Measurements from ENCODE around the gene TMC7. TPM values are rescaled to one million over a fixed set of nuclear protein-coding genes. Genes with fewer than 3 reads are reported as not detected.

Gene TMC7
- total and polyA plus RNA-seq, 4 experiments from 2014 or later = not detected

- Mint-ChIP-seq H3K4me1 (no peaks in the 10 kb centered on the region), H3K36me3 (no peaks in the 10 kb centered on the region), H3K9me3 (peaks cover 0 to 6% (median 0%) of the 10 kb centered on the region in 8 donors), H3K4me3 (no peak overlapping the region), H3K27ac (no peak overlapping the region), H3K27me3 (peaks cover 4 to 5% of the 10 kb centered on the region in 2 donors)
- CTCF ChIA-PET (ENCODE audit: partially characterized antibody) = no interaction called here
- intact Hi-C loops (cut with micrococcal nuclease) = no loop called here
- POLR2A ChIA-PET (ENCODE audit: partially characterized antibody) = no interaction called here
- Histone ChIP-seq H3K4me1 (ENCODE audit: insufficient read depth, low read length) (no peaks in the 10 kb centered on the region), H3K9me3 (ENCODE audit: control insufficient read depth in 1 of 2, low read length in 2 of 2) (no peaks in the 10 kb centered on the region), H3K27me3 (ENCODE audit: insufficient read depth, low read length) (no peaks in the 10 kb centered on the region), H3K36me3 (ENCODE audit: insufficient read depth, low read length) (no peaks in the 10 kb centered on the region), H3K4me3 (ENCODE audit: low read length in 2 of 2) (no peak overlapping the region), H3K27ac (ENCODE audit: low read depth, low read length) (no peak overlapping the region)
- DNase-seq = no peak
These were observed 46.2 kb downstream of the TMC7 start for GRCh38 chr16:19029980-19030379.

GRCh38 chr16:19031738-19032137 lies 48.0 kb downstream of the TMC7 start:
- no peaks in the 10 kb centered on the region for H3K4me1 ChIP-seq (ENCODE audit: insufficient read depth, low read length)
- peaks cover 0 to 10% (median 5%) of the 10 kb centered on the region in 8 donors for H3K9me3 Mint-ChIP-seq
- H3K9me3 ChIP-seq (ENCODE audit: control insufficient read depth in 1 of 2, low read length in 2 of 2) = no peaks in the 10 kb centered on the region
- CTCF ChIA-PET (ENCODE audit: partially characterized antibody) = no interaction called here
- H3K36me3 Mint-ChIP-seq = no peaks in the 10 kb centered on the region
- H3K4me3 Mint-ChIP-seq = no peak overlapping the region
- POLR2A ChIA-PET (ENCODE audit: partially characterized antibody) = no interaction called here
- H3K4me3 ChIP-seq (ENCODE audit: low read length in 2 of 2) = no peak overlapping the region
- no peaks in the 10 kb centered on the region for H3K27me3 ChIP-seq (ENCODE audit: insufficient read depth, low read length)
- H3K4me1 Mint-ChIP-seq = no peaks in the 10 kb centered on the region
- no peak for DNase-seq
- no peak overlapping the region for H3K27ac Mint-ChIP-seq
- intact Hi-C loops (cut with micrococcal nuclease) = no loop called here
- H3K36me3 ChIP-seq (ENCODE audit: insufficient read depth, low read length) = no peaks in the 10 kb centered on the region
- no peak overlapping the region for H3K27ac ChIP-seq (ENCODE audit: low read depth, low read length)
- peaks cover 4 to 7% of the 10 kb centered on the region in 2 donors for H3K27me3 Mint-ChIP-seq

DNA sequence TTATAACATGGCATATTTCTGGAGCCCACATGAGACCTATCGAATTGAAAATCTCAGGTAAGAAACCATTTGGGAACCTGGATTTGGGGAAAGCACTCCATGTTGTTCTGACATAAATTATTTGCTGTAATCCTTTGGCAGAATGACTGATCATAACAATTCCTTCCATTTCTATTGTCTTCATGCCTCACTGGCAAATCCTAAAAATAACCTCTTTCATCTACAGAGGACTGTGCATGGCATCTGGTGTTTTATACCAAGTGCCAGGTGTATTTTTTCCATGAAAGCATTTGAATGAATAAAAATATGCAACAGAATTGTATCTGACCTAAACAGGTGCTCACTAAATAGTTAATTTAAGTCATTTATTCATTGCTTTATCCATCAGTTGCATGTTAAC lies 50.0 kb downstream of the TMC7 start:
- H3K27me3 Mint-ChIP-seq = peaks cover 4 to 7% of the 10 kb centered on the region in 2 donors
- CTCF ChIA-PET (ENCODE audit: partially characterized antibody) = no interaction called here
- H3K9me3 Mint-ChIP-seq = peaks cover 0 to 20% (median 6%) of the 10 kb centered on the region in 8 donors
- Histone ChIP-seq H3K4me1 (ENCODE audit: insufficient read depth, low read length) (no peaks in the 10 kb centered on the region), H3K36me3 (ENCODE audit: insufficient read depth, low read length) (no peaks in the 10 kb centered on the region), H3K9me3 (ENCODE audit: control insufficient read depth in 1 of 2, low read length in 2 of 2) (no peaks in the 10 kb centered on the region), H3K27ac (ENCODE audit: low read depth, low read length) (no peak overlapping the region), H3K27me3 (ENCODE audit: insufficient read depth, low read length) (no peaks in the 10 kb centered on the region), H3K4me3 (ENCODE audit: low read length in 2 of 2) (no peak overlapping the region)
- H3K4me3 Mint-ChIP-seq = no peak overlapping the region
- no peaks in the 10 kb centered on the region for H3K36me3 Mint-ChIP-seq
- intact Hi-C loops (cut with micrococcal nuclease) = no loop called here
- POLR2A ChIA-PET (ENCODE audit: partially characterized antibody) = no interaction called here
- no peak overlapping the region for H3K27ac Mint-ChIP-seq
- H3K4me1 Mint-ChIP-seq = no peaks in the 10 kb centered on the region
- DNase-seq = no peak

GRCh38 chr16:19040400-19040799 lies 56.7 kb downstream of the TMC7 start:
- intact Hi-C loops (cut with micrococcal nuclease) = no loop called here
- H3K36me3 Mint-ChIP-seq = no peaks in the 10 kb centered on the region
- Histone ChIP-seq H3K4me3 (ENCODE audit: low read length in 2 of 2) (no peak overlapping the region), H3K27ac (ENCODE audit: low read depth, low read length) (no peak overlapping the region), H3K27me3 (ENCODE audit: insufficient read depth, low read length) (no peaks in the 10 kb centered on the region), H3K36me3 (ENCODE audit: insufficient read depth, low read length) (no peaks in the 10 kb centered on the region), H3K4me1 (ENCODE audit: insufficient read depth, low read length) (no peaks in the 10 kb centered on the region), H3K9me3 (ENCODE audit: control insufficient read depth in 1 of 2, low read length in 2 of 2) (no peaks in the 10 kb centered on the region)
- peaks cover 0 to 20% (median 5%) of the 10 kb centered on the region in 8 donors for H3K9me3 Mint-ChIP-seq
- no peak for DNase-seq
- CTCF ChIA-PET (ENCODE audit: partially characterized antibody) = no interaction called here
- POLR2A ChIA-PET (ENCODE audit: partially characterized antibody) = no interaction called here
- H3K4me3 Mint-ChIP-seq = no peak overlapping the region
- peaks cover 2 to 5% of the 10 kb centered on the region in 2 donors for H3K27me3 Mint-ChIP-seq
- H3K27ac Mint-ChIP-seq = no peak overlapping the region
- H3K4me1 Mint-ChIP-seq = no peaks in the 10 kb centered on the region

- Histone ChIP-seq H3K9me3 (ENCODE audit: control insufficient read depth in 1 of 2, low read length in 2 of 2) (no peaks in the 10 kb centered on the region), H3K27me3 (ENCODE audit: insufficient read depth, low read length) (no peaks in the 10 kb centered on the region), H3K4me1 (ENCODE audit: insufficient read depth, low read length) (no peaks in the 10 kb centered on the region), H3K36me3 (ENCODE audit: insufficient read depth, low read length) (no peaks in the 10 kb centered on the region), H3K4me3 (ENCODE audit: low read length in 2 of 2) (no peak overlapping the region), H3K27ac (ENCODE audit: low read depth, low read length) (no peak overlapping the region)
- intact Hi-C loops (cut with micrococcal nuclease) = no loop called here
- no peaks in the 10 kb centered on the region for H3K4me1 Mint-ChIP-seq
- ChIA-PET CTCF (ENCODE audit: partially characterized antibody) (no interaction called here), POLR2A (ENCODE audit: partially characterized antibody) (no interaction called here)
- H3K27ac Mint-ChIP-seq = no peak overlapping the region
- H3K9me3 Mint-ChIP-seq = no peaks in the 10 kb centered on the region
- H3K36me3 Mint-ChIP-seq = no peaks in the 10 kb centered on the region
- DNase-seq = no peak
- peaks cover 2 to 7% of the 10 kb centered on the region in 2 donors for H3K27me3 Mint-ChIP-seq
- H3K4me3 Mint-ChIP-seq = no peak overlapping the region
These were observed 61.0 kb downstream of the TMC7 start for GRCh38 chr16:19044769-19045168.

DNA sequence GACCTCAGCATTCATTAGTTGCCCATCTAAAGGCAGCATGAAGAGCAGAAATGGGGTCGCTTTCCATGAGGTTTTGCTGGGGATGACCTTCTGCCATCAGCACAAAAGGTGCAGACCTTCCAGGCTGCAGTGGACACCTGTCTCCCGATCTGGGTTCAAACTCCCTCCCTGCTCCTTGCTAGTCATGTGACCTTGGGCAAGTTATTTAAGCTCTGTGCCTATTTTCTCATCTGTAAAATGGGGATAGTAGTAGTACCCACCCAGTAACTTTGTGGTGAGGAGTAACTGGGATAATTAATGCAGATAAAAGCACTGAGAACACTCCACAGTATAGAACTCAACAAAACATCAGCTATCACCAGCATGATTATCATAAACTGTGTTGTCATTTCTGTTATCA lies 62.3 kb downstream of the TMC7 start:
- no peaks in the 10 kb centered on the region for H3K36me3 ChIP-seq (ENCODE audit: insufficient read depth, low read length)
- H3K4me3 Mint-ChIP-seq = no peak overlapping the region
- H3K36me3 Mint-ChIP-seq = no peaks in the 10 kb centered on the region
- no peaks in the 10 kb centered on the region for H3K9me3 Mint-ChIP-seq
- H3K27ac ChIP-seq (ENCODE audit: low read depth, low read length) = no peak overlapping the region
- H3K4me1 ChIP-seq (ENCODE audit: insufficient read depth, low read length) = no peaks in the 10 kb centered on the region
- H3K4me1 Mint-ChIP-seq = no peaks in the 10 kb centered on the region
- H3K4me3 ChIP-seq (ENCODE audit: low read length in 2 of 2) = no peak overlapping the region
- POLR2A ChIA-PET (ENCODE audit: partially characterized antibody) = no interaction called here
- no peak for DNase-seq
- peaks cover 2 to 3% of the 10 kb centered on the region in 2 donors for H3K27me3 Mint-ChIP-seq
- no peaks in the 10 kb centered on the region for H3K27me3 ChIP-seq (ENCODE audit: insufficient read depth, low read length)
- no peak overlapping the region for H3K27ac Mint-ChIP-seq
- H3K9me3 ChIP-seq (ENCODE audit: control insufficient read depth in 1 of 2, low read length in 2 of 2) = no peaks in the 10 kb centered on the region
- intact Hi-C loops (cut with micrococcal nuclease) = no loop called here
- CTCF ChIA-PET (ENCODE audit: partially characterized antibody) = no interaction called here

DNA sequence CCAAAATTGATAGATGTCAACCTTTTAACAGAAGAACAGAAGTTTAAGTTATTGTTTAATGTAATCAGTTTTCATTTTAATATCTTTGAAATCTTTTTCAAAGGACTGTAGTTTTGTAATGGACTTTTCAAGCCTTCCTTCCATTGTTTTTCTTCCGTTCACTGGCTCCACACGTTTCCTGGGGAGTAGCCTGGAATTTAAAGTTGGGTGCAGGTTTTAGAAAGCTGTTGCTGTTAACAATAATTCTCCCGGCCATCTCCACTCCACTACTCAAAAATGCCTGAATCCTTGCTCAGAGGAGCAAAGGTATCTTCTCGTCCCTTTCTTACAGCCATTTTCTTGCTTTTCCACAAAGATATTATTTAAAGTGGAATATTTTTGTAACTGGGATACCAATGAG lies 79.0 kb downstream of the TMC7 start:
- Mint-ChIP-seq H3K4me1 (peaks cover 3 to 9% (median 6%) of the 10 kb centered on the region in 4 donors), H3K4me3 (no peak overlapping the region), H3K27ac (no peak overlapping the region), H3K9me3 (peaks cover 0 to 3% (median 0%) of the 10 kb centered on the region in 8 donors), H3K27me3 (peaks cover 2 to 8% of the 10 kb centered on the region in 2 donors), H3K36me3 (peaks cover 0 to 1% of the 10 kb centered on the region in 2 donors)
- Histone ChIP-seq H3K27me3 (ENCODE audit: insufficient read depth, low read length) (no peaks in the 10 kb centered on the region), H3K9me3 (ENCODE audit: control insufficient read depth in 1 of 2, low read length in 2 of 2) (no peaks in the 10 kb centered on the region), H3K4me3 (ENCODE audit: low read length in 2 of 2) (no peak overlapping the region), H3K4me1 (ENCODE audit: insufficient read depth, low read length) (no peaks in the 10 kb centered on the region), H3K27ac (ENCODE audit: low read depth, low read length) (no peak overlapping the region), H3K36me3 (ENCODE audit: insufficient read depth, low read length) (no peaks in the 10 kb centered on the region)
- CTCF ChIA-PET (ENCODE audit: partially characterized antibody) = no interaction called here
- DNase-seq = no peak
- intact Hi-C loops (cut with micrococcal nuclease) = loop anchor here (10.0 kb wide), 1 partner anchor 1698 kb away; no protein-coding TSS in a partner anchor
- POLR2A ChIA-PET (ENCODE audit: partially characterized antibody) = no interaction called here

Measured in CD4-positive, alpha-beta memory T cell (primary cell).